ENCODE data around the gene PIK3CB. TPM values are rescaled to one million over a fixed set of nuclear protein-coding genes. Genes with fewer than 3 reads are reported as not detected.

Gene PIK3CB
- total and polyA plus RNA-seq, 2 of the 8 experiments (the other 6 are each of a cell fraction or from before 2014, with no cell fraction given) = 8.3 to 35.2 TPM

- no peak for TF ChIP-seq RBBP5 (IDR thresholded peaks at IDR 0.05; ENCODE audit: borderline replicate concordance, low read depth, low read length)
Observed at GRCh38 chr3:138799822-138800221, 34.9 kb downstream of the PIK3CB start (continued).
